Muscle layer of duodenum (tissue), 2 donors: ENCODE data around the gene TRIM34.
"Not testable (repeated sequence)": the region's sequence is repeated elsewhere in the genome, so short reads cannot be mapped to it uniquely, and the experiment has no call there.

Experiments
- H3K27ac ChIP-seq: one replicate; pipeline ENCODE4 v1.7.0; 2013; ENCODE audit warnings: mild to moderate bottlenecking, low read length
- H3K27me3 ChIP-seq: one replicate; pipeline ENCODE4 v1.7.0; 2013; ENCODE audit warnings: low read depth, mild to moderate bottlenecking, control low read depth, low read length
- H3K36me3 ChIP-seq, 2 donors: one replicate each; pipeline ENCODE4 v1.7.0; 2013; ENCODE audit warnings: low read length in 2 of 2, control low read depth in 1 of 2, mild to moderate bottlenecking in 1 of 2; ENCODE audit not compliant: insufficient read depth in 2 of 2, control insufficient read depth in 1 of 2
- H3K4me1 ChIP-seq, 2 donors: one replicate each; pipeline ENCODE4 v1.7.0; 2013; ENCODE audit warnings: low read length in 2 of 2, mild to moderate bottlenecking in 2 of 2, control low read depth in 1 of 2, moderate library complexity in 1 of 2; ENCODE audit not compliant: insufficient read depth in 2 of 2, control insufficient read depth in 1 of 2
- H3K4me3 ChIP-seq, 2 donors: one replicate each; pipeline ENCODE4 v1.7.0; 2013; ENCODE audit warnings: low read length in 2 of 2, low read depth in 1 of 2, mild to moderate bottlenecking in 1 of 2
- H3K9me3 ChIP-seq, 2 donors: one replicate each; pipeline ENCODE4 v1.7.0; 2013; ENCODE audit warnings: low read length in 2 of 2, control low read depth in 1 of 2, mild to moderate bottlenecking in 1 of 2; ENCODE audit not compliant: control insufficient read depth in 1 of 2
- donor health status: healthy.

The TRIM34 gene

GRCh38 chr11:5624489-5625279, at the start of gene TRIM34:
TRIM34 (plus strand) TSS chr11:5625001; CDS start chr11:5632332, 7,331 bp downstream.
- Histone ChIP-seq H3K36me3 (no peaks in the 10 kb centered on the region), H3K4me1 (peaks cover 13 to 21% of the 10 kb centered on the region in 2 donors), H3K27ac (peak within 1 kb of the TSS; percentile 86), H3K4me3 (peak within 1 kb of the TSS; percentile 77 to 98), H3K27me3 (no peaks in the 10 kb centered on the region), H3K9me3 (no peaks in the 10 kb centered on the region)

- Histone ChIP-seq H3K27me3 (no peaks in the 10 kb centered on the region), H3K4me1 (no peaks in the 10 kb centered on the region), H3K36me3 (no peaks in the 10 kb centered on the region), H3K4me3 (no peak overlapping the region), H3K27ac (no peak overlapping the region), H3K9me3 (no peaks in the 10 kb centered on the region)
Observed at GRCh38 chr11:5575152-5575551, 49.6 kb upstream of the TRIM34 start.

GRCh38 chr11:5577101-5577500, 47.7 kb upstream of the TRIM34 start:
- no peaks in the 10 kb centered on the region for H3K27me3 ChIP-seq
- no peaks in the 10 kb centered on the region for H3K4me1 ChIP-seq
- H3K36me3 ChIP-seq: no peaks in the 10 kb centered on the region
- no peaks in the 10 kb centered on the region for H3K9me3 ChIP-seq
- H3K27ac ChIP-seq: no peak overlapping the region
- no peak overlapping the region for H3K4me3 ChIP-seq

GRCh38 chr11:5580577-5580976, 44.2 kb upstream of the TRIM34 start, which contains the start of gene OR52B6:
OR52B6 (plus strand) TSS chr11:5580877; CDS start chr11:5580877, 0 bp downstream.
- Histone ChIP-seq H3K27me3 (no peaks in the 10 kb centered on the region), H3K4me1 (no peaks in the 10 kb centered on the region), H3K36me3 (no peaks in the 10 kb centered on the region), H3K9me3 (no peaks in the 10 kb centered on the region), H3K4me3 (no peak within 1 kb of the TSS), H3K27ac (no peak within 1 kb of the TSS)

GRCh38 chr11:5581014-5581413, 43.8 kb upstream of the TRIM34 start:
- Histone ChIP-seq H3K36me3 (no peaks in the 10 kb centered on the region), H3K27ac (no peak overlapping the region), H3K4me1 (no peaks in the 10 kb centered on the region), H3K9me3 (no peaks in the 10 kb centered on the region), H3K4me3 (no peak overlapping the region), H3K27me3 (no peaks in the 10 kb centered on the region)

- not testable (repeated sequence) for H3K36me3 ChIP-seq, H3K27me3 ChIP-seq, H3K9me3 ChIP-seq, H3K4me1 ChIP-seq, H3K27ac ChIP-seq, H3K4me3 ChIP-seq
Observed at GRCh38 chr11:5584458-5584857, 40.3 kb upstream of the TRIM34 start.

GRCh38 chr11:5589906-5590305, 34.9 kb upstream of the TRIM34 start:
- not testable (repeated sequence) for H3K4me1 ChIP-seq, H3K27ac ChIP-seq, H3K36me3 ChIP-seq, H3K9me3 ChIP-seq, H3K27me3 ChIP-seq, H3K4me3 ChIP-seq

- H3K4me1 ChIP-seq: no peaks in the 10 kb centered on the region
- no peak overlapping the region for H3K4me3 ChIP-seq
- H3K36me3 ChIP-seq: no peaks in the 10 kb centered on the region
Observed at GRCh38 chr11:5591613-5592012, 33.2 kb upstream of the TRIM34 start.

GRCh38 chr11:5592615-5593014, 32.2 kb upstream of the TRIM34 start:
- Histone ChIP-seq H3K4me1 (peaks cover 0 to 7% of the 10 kb centered on the region in 2 donors), H3K27ac (no peak overlapping the region), H3K36me3 (no peaks in the 10 kb centered on the region), H3K27me3 (no peaks in the 10 kb centered on the region), H3K9me3 (no peaks in the 10 kb centered on the region), H3K4me3 (no peak overlapping the region)

More at GRCh38 chr11:5591613-5592012, 33.2 kb upstream of the TRIM34 start:
- Histone ChIP-seq H3K27ac (no peak overlapping the region), H3K9me3 (no peaks in the 10 kb centered on the region), H3K27me3 (no peaks in the 10 kb centered on the region)

- Histone ChIP-seq H3K4me3 (no peak overlapping the region), H3K27me3 (no peaks in the 10 kb centered on the region), H3K27ac (no peak overlapping the region), H3K36me3 (no peaks in the 10 kb centered on the region), H3K4me1 (peaks cover 0 to 12% of the 10 kb centered on the region in 2 donors), H3K9me3 (no peaks in the 10 kb centered on the region)
Observed at GRCh38 chr11:5593146-5593545, 31.7 kb upstream of the TRIM34 start.

- Histone ChIP-seq H3K4me1 (peaks cover 0 to 29% of the 10 kb centered on the region in 2 donors), H3K27ac (peak within 1 kb of the TSS; percentile 64), H3K4me3 (peak within 1 kb of the TSS; percentile 60 to 67), H3K36me3 (no peaks in the 10 kb centered on the region), H3K27me3 (no peaks in the 10 kb centered on the region), H3K9me3 (no peaks in the 10 kb centered on the region)
Observed at GRCh38 chr11:5596607-5597201, 28.1 kb upstream of the TRIM34 start, which contains the start of gene TRIM6. TRIM6 (plus strand) TSS chr11:5596637; CDS start chr11:5596898, 261 bp downstream.
